Left ventricle myocardium inferior (tissue), 1 donor: ENCODE results near the gene ZBTB49. TPM values are rescaled to one million over a fixed set of nuclear protein-coding genes. Genes with fewer than 3 reads are reported as not detected.

Experiments used
- DNase-seq: peaks from one replicate; pipeline ENCODE4 v3.0.0-alpha.2; 2020
- H3K27ac ChIP-seq: fragments of 200-600 bp; replicated peaks from 2 replicates; pipeline ENCODE4 v1.8.0; 2021
- H3K27me3 ChIP-seq: fragments of 200-600 bp; 2 replicates; pipeline ENCODE4 v1.8.0; 2021; ENCODE audit warnings: low read depth
- H3K36me3 ChIP-seq: fragments of 200-600 bp; 2 replicates; pipeline ENCODE4 v1.8.0; 2021
- H3K4me1 ChIP-seq: fragments of 200-600 bp; 2 replicates; pipeline ENCODE4 v1.8.0; 2021
- H3K4me3 ChIP-seq: fragments of 200-600 bp; 2 replicates; pipeline ENCODE4 v1.8.0; 2021; ENCODE audit warnings: mild to moderate bottlenecking, moderate library complexity
- H3K9me3 ChIP-seq: fragments of 200-600 bp; replicated peaks from 2 replicates; pipeline ENCODE4 v1.8.0; 2021
- CTCF ChIP-seq: fragments of 200-600 bp; IDR thresholded peaks from 2 replicates; pipeline ENCODE4 v1.8.0; 2021; ENCODE audit warnings: antibody characterized with exemption, mild to moderate bottlenecking, borderline replicate concordance
- intact Hi-C: fragments of 100-400 bp; cut with micrococcal nuclease; formaldehyde crosslinking; loops from one replicate; pipeline ENCODE4 v1.11.0; 2022
- total RNA-seq: library from RNA; stranded (reverse); fragmentation: NEBNext Ultra II Directional; extraction: Animal tissue kit (Norgen Biotek cat#: 25700); gene quantifications from one replicate; pipeline ENCODE4 v1.2.1, GENCODE V29; 2021
- donor health status: DM: no; HTN: yes; CAD: no; lungs with severe emphysema.

ZBTB49 gene
- total RNA-seq, 1 donor from 2014 or later = 1.9 TPM

GRCh38 chr4:4288098-4288497 is 2.0 kb upstream of the ZBTB49 start:
- H3K9me3 ChIP-seq = no peaks in the 10 kb centered on the region
- no peaks in the 10 kb centered on the region for H3K27me3 ChIP-seq
- DNase-seq = no peak
- intact Hi-C loops = no loop called here
- TF ChIP-seq CTCF = no peak
- H3K36me3 ChIP-seq = peaks cover 14% of the 10 kb centered on the region
- H3K4me3 ChIP-seq = no peak overlapping the region
- H3K27ac ChIP-seq = no peak overlapping the region
- H3K4me1 ChIP-seq = peaks cover 55% of the 10 kb centered on the region

- TF ChIP-seq CTCF = no peak
- DNase-seq = no peak
- peaks cover 62% of the 10 kb centered on the region for H3K4me1 ChIP-seq
- peak overlapping the region; percentile 99 for H3K4me3 ChIP-seq
- peaks cover 9% of the 10 kb centered on the region for H3K36me3 ChIP-seq
- intact Hi-C loops = no loop called here
- H3K9me3 ChIP-seq = no peaks in the 10 kb centered on the region
- no peaks in the 10 kb centered on the region for H3K27me3 ChIP-seq
- H3K27ac ChIP-seq = no peak overlapping the region
These were observed 996 bp upstream of the ZBTB49 start for GRCh38 chr4:4289055-4289454.

- no peaks in the 10 kb centered on the region for H3K27me3 ChIP-seq
- TF ChIP-seq CTCF = no peak
- no peak for DNase-seq
- H3K4me3 ChIP-seq = peak overlapping the region; percentile 99
- peaks cover 58% of the 10 kb centered on the region for H3K4me1 ChIP-seq
- intact Hi-C loops = no loop called here
- peaks cover 5% of the 10 kb centered on the region for H3K36me3 ChIP-seq
- H3K27ac ChIP-seq = peak overlapping the region; percentile 88
- no peaks in the 10 kb centered on the region for H3K9me3 ChIP-seq
These were observed 482 bp upstream of the ZBTB49 start for GRCh38 chr4:4289597-4289940.

- intact Hi-C loops = no loop called here
- Histone ChIP-seq H3K27ac (no peak overlapping the region), H3K27me3 (no peaks in the 10 kb centered on the region), H3K4me3 (no peak overlapping the region), H3K9me3 (no peaks in the 10 kb centered on the region), H3K4me1 (peaks cover 46% of the 10 kb centered on the region), H3K36me3 (peaks cover 5% of the 10 kb centered on the region)
- TF ChIP-seq CTCF = no peak
- DNase-seq = no peak
These were observed 3.2 kb downstream of the ZBTB49 start for GRCh38 chr4:4293279-4293678.

GRCh38 chr4:4296283-4296846 is 6.3 kb downstream of the ZBTB49 start:
- no peak for DNase-seq
- TF ChIP-seq CTCF = no peak
- H3K4me3 ChIP-seq = no peak overlapping the region
- peaks cover 20% of the 10 kb centered on the region for H3K36me3 ChIP-seq
- intact Hi-C loops = no loop called here
- no peaks in the 10 kb centered on the region for H3K9me3 ChIP-seq
- no peak overlapping the region for H3K27ac ChIP-seq
- H3K4me1 ChIP-seq = peaks cover 17% of the 10 kb centered on the region
- no peaks in the 10 kb centered on the region for H3K27me3 ChIP-seq
